ENCODE data around the gene ELMOD1.
A peak's percentile ranks its signal among the peaks of the same experiment; 100 is the strongest.

Gene ELMOD1

GRCh38 chr11:107669191-107669740 lies 78.3 kb downstream of the ELMOD1 start:
- no peak for DNase-seq (ENCODE audit: extremely low read depth, insufficient read length)
- no peaks in the 10 kb centered on the region for H3K27me3 ChIP-seq (replicated peaks; ENCODE audit: control insufficient read depth, insufficient read depth, low read length)
- no peak overlapping the region for H3K4me3 ChIP-seq (replicated peaks; ENCODE audit: low read depth, low read length)
- TF ChIP-seq, protein P1, sequence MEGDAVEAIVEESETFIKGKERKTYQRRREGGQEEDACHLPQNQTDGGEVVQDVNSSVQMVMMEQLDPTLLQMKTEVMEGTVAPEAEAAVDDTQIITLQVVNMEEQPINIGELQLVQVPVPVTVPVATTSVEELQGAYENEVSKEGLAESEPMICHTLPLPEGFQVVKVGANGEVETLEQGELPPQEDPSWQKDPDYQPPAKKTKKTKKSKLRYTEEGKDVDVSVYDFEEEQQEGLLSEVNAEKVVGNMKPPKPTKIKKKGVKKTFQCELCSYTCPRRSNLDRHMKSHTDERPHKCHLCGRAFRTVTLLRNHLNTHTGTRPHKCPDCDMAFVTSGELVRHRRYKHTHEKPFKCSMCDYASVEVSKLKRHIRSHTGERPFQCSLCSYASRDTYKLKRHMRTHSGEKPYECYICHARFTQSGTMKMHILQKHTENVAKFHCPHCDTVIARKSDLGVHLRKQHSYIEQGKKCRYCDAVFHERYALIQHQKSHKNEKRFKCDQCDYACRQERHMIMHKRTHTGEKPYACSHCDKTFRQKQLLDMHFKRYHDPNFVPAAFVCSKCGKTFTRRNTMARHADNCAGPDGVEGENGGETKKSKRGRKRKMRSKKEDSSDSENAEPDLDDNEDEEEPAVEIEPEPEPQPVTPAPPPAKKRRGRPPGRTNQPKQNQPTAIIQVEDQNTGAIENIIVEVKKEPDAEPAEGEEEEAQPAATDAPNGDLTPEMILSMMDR (IDR thresholded peaks at IDR 0.05; ENCODE audit: insufficient read depth, low read length, poor library complexity, severe bottlenecking): no peak
- no peaks in the 10 kb centered on the region for H3K36me3 ChIP-seq (ENCODE audit: control insufficient read depth, insufficient read depth, low read length)

DNA sequence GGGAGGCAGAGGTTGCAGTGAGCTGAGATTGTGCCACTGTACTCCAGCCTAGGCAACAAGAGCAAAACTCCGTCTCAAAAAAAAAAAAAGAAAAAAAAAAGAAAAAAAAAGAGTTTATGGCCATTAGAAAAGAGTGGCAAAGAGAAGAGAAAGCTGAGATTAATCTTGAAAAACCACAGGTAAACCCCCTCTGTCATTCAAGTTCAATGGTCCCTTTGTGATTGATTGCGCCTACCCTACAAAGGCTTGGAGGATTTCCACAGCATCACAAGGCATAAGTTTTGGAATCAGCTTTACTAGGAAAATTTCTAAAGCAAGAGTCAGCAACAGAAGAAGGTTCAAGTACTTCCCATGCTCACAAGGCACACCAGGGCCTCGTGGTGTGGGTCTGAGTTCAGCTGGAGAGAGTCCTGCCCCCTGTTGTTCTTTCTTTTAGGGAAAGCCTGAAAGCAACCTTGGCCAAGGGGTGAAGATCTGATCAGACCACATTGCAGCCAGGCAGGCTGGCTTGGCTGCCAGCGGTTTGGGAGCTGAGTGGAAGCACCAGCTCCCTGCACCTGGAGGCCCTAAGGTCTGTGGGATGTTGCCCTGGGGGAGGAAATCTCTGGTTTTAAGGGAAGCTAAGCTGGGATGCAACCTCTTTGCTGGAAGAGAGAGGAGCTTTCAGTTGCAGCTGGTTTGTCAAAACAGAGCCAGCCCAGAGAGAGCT lies 79.1 kb downstream of the ELMOD1 start:
- no peak for DNase-seq (ENCODE audit: extremely low read depth, insufficient read length)
- H3K27me3 ChIP-seq (replicated peaks; ENCODE audit: control insufficient read depth, insufficient read depth, low read length): no peaks in the 10 kb centered on the region
- H3K4me3 ChIP-seq (replicated peaks; ENCODE audit: low read depth, low read length): no peak overlapping the region
- no peaks in the 10 kb centered on the region for H3K36me3 ChIP-seq (ENCODE audit: control insufficient read depth, insufficient read depth, low read length)
- TF ChIP-seq, protein P1 (IDR thresholded peaks at IDR 0.05; ENCODE audit: insufficient read depth, low read length, poor library complexity, severe bottlenecking): no peak

- TF ChIP-seq, protein P1 (IDR thresholded peaks at IDR 0.05; ENCODE audit: insufficient read depth, low read length, poor library complexity, severe bottlenecking): no peak
- H3K36me3 ChIP-seq (ENCODE audit: control insufficient read depth, insufficient read depth, low read length): no peaks in the 10 kb centered on the region
- H3K4me3 ChIP-seq (replicated peaks; ENCODE audit: low read depth, low read length): 0 out of 2 replicates have a peak overlapping the region, but pooled peaks have one; percentile 17
- H3K27me3 ChIP-seq (replicated peaks; ENCODE audit: control insufficient read depth, insufficient read depth, low read length): no peaks in the 10 kb centered on the region
- no peak for DNase-seq (ENCODE audit: extremely low read depth, insufficient read length)
Observed at GRCh38 chr11:107675902-107676301, 85.0 kb downstream of the ELMOD1 start.

- Histone ChIP-seq H3K36me3 (ENCODE audit: control insufficient read depth, insufficient read depth, low read length) (no peaks in the 10 kb centered on the region), H3K27me3 (replicated peaks; ENCODE audit: control insufficient read depth, insufficient read depth, low read length) (no peaks in the 10 kb centered on the region), H3K4me3 (replicated peaks; ENCODE audit: low read depth, low read length) (0 out of 2 replicates have a peak overlapping the region, but pooled peaks have one; percentile 17)
- no peak for DNase-seq (ENCODE audit: extremely low read depth, insufficient read length)
- TF ChIP-seq, protein P1 (IDR thresholded peaks at IDR 0.05; ENCODE audit: insufficient read depth, low read length, poor library complexity, severe bottlenecking): no peak
Observed at GRCh38 chr11:107676336-107677057, 85.5 kb downstream of the ELMOD1 start.

DNA sequence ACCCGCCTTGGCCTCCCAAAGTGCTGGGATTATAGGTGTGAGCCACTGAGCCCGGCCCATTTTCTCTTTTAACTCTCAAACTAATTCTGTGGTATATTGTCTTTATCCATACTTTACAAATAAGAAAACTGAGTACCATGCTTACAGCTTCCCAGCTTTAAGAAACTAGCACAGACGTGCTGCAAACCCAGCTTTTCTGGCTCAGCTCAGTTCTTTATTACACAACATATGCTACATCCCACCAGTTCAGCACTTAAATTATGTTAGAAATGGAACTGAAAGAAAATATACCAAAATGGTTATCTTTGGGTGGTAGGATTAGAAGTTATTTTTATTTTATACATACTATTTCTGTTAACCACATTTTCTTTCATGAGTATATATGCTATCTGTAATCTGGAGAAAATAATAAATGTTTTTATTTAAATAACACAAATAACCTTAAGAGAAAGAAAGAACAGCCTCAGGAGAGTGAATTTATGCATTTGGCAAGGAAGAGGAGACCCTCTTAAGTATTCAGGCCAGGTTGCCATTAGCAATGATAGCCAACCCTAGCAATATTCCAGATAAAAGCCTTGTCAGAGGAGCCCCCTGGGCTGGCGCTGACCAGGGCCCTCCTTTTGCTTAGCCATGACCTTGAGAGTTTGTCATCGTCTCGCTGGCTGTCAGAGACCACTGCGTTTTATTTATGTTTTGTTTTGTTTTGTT lies 87.1 kb downstream of the ELMOD1 start:
- no peak for DNase-seq (ENCODE audit: extremely low read depth, insufficient read length)
- H3K4me3 ChIP-seq (replicated peaks; ENCODE audit: low read depth, low read length): no peak overlapping the region
- TF ChIP-seq, protein P1 (IDR thresholded peaks at IDR 0.05; ENCODE audit: insufficient read depth, low read length, poor library complexity, severe bottlenecking): no peak
- no peaks in the 10 kb centered on the region for H3K27me3 ChIP-seq (replicated peaks; ENCODE audit: control insufficient read depth, insufficient read depth, low read length)
- no peaks in the 10 kb centered on the region for H3K36me3 ChIP-seq (ENCODE audit: control insufficient read depth, insufficient read depth, low read length)
